ENCODE data around the gene FDPS. TPM values are rescaled to one million over a fixed set of nuclear protein-coding genes. Genes with fewer than 3 reads are reported as not detected.

Gene FDPS
- total and polyA plus RNA-seq, 2 experiments from 2014 or later: 287 to 366 TPM

DNA sequence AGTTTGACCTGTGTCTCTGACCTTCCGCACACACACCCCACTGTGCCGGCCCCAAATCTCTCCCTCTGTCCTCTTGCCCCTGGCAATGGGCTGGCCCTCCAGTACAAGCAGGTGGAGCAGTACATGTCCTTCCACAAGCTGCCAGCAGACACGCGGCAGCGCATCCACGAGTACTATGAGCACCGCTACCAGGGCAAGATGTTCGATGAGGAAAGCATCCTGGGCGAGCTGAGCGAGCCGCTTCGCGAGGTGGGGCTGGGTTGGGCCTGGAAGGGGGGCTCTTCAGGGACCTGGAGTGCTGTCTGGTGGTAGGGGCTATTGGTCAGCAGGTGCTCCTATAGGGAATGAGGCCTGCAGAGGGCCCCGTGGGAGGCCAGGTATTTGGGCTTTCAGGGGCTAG is 23.6 kb upstream of the FDPS start:
- H3F3A ChIP-seq (replicated peaks; ENCODE audit: low read depth): no peaks in the 10 kb centered on the region

More for the DNA sequence above, 23.6 kb upstream of the FDPS start:
- Histone ChIP-seq H2AFZ (no peak overlapping the region), H3K4me3 (no peak overlapping the region), H3K4me2 (no peak overlapping the region), H3K27me3 (ENCODE audit: insufficient read depth) (no peaks in the 10 kb centered on the region), H3K4me1 (ENCODE audit: insufficient read depth) (no peaks in the 10 kb centered on the region), H3K27ac (ENCODE audit: low read depth) (no peak overlapping the region), H3K9me2 (ENCODE audit: insufficient read depth) (no peaks in the 10 kb centered on the region), H3K36me3 (ENCODE audit: insufficient read depth) (no peaks in the 10 kb centered on the region), H3K79me2 (replicated peaks; ENCODE audit: insufficient read depth) (no peaks in the 10 kb centered on the region), H4K20me1 (replicated peaks; ENCODE audit: insufficient read depth) (no peaks in the 10 kb centered on the region; the same call in 1 of the 2 replicates)
- Mint-ChIP-seq H3K36me3 (ENCODE audit: low read depth) (peaks cover 3% of the 10 kb centered on the region; the same call in 1 of the 3 replicates), H3K4me3 (no peak overlapping the region), H3K27ac (no peak overlapping the region), H3K27me3 (ENCODE audit: insufficient read depth, low read depth, poor library complexity) (peaks cover 7% of the 10 kb centered on the region), H3K9me3 (no peaks in the 10 kb centered on the region), H3K4me1 (no peaks in the 10 kb centered on the region; the same call in 1 of the 3 replicates)
- no peak for TF ChIP-seq EZH2phosphoT487 (IDR thresholded peaks at IDR 0.05; ENCODE audit: unreplicated experiment)
- TF ChIP-seq, protein P1, sequence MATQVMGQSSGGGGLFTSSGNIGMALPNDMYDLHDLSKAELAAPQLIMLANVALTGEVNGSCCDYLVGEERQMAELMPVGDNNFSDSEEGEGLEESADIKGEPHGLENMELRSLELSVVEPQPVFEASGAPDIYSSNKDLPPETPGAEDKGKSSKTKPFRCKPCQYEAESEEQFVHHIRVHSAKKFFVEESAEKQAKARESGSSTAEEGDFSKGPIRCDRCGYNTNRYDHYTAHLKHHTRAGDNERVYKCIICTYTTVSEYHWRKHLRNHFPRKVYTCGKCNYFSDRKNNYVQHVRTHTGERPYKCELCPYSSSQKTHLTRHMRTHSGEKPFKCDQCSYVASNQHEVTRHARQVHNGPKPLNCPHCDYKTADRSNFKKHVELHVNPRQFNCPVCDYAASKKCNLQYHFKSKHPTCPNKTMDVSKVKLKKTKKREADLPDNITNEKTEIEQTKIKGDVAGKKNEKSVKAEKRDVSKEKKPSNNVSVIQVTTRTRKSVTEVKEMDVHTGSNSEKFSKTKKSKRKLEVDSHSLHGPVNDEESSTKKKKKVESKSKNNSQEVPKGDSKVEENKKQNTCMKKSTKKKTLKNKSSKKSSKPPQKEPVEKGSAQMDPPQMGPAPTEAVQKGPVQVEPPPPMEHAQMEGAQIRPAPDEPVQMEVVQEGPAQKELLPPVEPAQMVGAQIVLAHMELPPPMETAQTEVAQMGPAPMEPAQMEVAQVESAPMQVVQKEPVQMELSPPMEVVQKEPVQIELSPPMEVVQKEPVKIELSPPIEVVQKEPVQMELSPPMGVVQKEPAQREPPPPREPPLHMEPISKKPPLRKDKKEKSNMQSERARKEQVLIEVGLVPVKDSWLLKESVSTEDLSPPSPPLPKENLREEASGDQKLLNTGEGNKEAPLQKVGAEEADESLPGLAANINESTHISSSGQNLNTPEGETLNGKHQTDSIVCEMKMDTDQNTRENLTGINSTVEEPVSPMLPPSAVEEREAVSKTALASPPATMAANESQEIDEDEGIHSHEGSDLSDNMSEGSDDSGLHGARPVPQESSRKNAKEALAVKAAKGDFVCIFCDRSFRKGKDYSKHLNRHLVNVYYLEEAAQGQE (IDR thresholded peaks at IDR 0.05; ENCODE audit: unreplicated experiment): no peak
- TF ChIP-seq POLR2AphosphoS5 (IDR thresholded peaks at IDR 0.05; ENCODE audit: low read depth): no peak
- TF ChIP-seq ZNF331 (CRISPR knock-in tag; IDR thresholded peaks at IDR 0.05; ENCODE audit: low read depth): no peak
- TF ChIP-seq ZNF114 (CRISPR knock-in tag; IDR thresholded peaks at IDR 0.05): no peak
- no peak for TF ChIP-seq STAT1 (IDR thresholded peaks at IDR 0.05; ENCODE audit: unreplicated experiment)
- no peak for TF ChIP-seq NANOG (IDR thresholded peaks at IDR 0.05; ENCODE audit: borderline replicate concordance)
- TF ChIP-seq EZH2 (IDR thresholded peaks at IDR 0.05; ENCODE audit: low read depth, unreplicated experiment): no peak
- TF ChIP-seq JUNB (IDR thresholded peaks at IDR 0.05; ENCODE audit: unreplicated experiment): no peak
- TF ChIP-seq, protein P2, sequence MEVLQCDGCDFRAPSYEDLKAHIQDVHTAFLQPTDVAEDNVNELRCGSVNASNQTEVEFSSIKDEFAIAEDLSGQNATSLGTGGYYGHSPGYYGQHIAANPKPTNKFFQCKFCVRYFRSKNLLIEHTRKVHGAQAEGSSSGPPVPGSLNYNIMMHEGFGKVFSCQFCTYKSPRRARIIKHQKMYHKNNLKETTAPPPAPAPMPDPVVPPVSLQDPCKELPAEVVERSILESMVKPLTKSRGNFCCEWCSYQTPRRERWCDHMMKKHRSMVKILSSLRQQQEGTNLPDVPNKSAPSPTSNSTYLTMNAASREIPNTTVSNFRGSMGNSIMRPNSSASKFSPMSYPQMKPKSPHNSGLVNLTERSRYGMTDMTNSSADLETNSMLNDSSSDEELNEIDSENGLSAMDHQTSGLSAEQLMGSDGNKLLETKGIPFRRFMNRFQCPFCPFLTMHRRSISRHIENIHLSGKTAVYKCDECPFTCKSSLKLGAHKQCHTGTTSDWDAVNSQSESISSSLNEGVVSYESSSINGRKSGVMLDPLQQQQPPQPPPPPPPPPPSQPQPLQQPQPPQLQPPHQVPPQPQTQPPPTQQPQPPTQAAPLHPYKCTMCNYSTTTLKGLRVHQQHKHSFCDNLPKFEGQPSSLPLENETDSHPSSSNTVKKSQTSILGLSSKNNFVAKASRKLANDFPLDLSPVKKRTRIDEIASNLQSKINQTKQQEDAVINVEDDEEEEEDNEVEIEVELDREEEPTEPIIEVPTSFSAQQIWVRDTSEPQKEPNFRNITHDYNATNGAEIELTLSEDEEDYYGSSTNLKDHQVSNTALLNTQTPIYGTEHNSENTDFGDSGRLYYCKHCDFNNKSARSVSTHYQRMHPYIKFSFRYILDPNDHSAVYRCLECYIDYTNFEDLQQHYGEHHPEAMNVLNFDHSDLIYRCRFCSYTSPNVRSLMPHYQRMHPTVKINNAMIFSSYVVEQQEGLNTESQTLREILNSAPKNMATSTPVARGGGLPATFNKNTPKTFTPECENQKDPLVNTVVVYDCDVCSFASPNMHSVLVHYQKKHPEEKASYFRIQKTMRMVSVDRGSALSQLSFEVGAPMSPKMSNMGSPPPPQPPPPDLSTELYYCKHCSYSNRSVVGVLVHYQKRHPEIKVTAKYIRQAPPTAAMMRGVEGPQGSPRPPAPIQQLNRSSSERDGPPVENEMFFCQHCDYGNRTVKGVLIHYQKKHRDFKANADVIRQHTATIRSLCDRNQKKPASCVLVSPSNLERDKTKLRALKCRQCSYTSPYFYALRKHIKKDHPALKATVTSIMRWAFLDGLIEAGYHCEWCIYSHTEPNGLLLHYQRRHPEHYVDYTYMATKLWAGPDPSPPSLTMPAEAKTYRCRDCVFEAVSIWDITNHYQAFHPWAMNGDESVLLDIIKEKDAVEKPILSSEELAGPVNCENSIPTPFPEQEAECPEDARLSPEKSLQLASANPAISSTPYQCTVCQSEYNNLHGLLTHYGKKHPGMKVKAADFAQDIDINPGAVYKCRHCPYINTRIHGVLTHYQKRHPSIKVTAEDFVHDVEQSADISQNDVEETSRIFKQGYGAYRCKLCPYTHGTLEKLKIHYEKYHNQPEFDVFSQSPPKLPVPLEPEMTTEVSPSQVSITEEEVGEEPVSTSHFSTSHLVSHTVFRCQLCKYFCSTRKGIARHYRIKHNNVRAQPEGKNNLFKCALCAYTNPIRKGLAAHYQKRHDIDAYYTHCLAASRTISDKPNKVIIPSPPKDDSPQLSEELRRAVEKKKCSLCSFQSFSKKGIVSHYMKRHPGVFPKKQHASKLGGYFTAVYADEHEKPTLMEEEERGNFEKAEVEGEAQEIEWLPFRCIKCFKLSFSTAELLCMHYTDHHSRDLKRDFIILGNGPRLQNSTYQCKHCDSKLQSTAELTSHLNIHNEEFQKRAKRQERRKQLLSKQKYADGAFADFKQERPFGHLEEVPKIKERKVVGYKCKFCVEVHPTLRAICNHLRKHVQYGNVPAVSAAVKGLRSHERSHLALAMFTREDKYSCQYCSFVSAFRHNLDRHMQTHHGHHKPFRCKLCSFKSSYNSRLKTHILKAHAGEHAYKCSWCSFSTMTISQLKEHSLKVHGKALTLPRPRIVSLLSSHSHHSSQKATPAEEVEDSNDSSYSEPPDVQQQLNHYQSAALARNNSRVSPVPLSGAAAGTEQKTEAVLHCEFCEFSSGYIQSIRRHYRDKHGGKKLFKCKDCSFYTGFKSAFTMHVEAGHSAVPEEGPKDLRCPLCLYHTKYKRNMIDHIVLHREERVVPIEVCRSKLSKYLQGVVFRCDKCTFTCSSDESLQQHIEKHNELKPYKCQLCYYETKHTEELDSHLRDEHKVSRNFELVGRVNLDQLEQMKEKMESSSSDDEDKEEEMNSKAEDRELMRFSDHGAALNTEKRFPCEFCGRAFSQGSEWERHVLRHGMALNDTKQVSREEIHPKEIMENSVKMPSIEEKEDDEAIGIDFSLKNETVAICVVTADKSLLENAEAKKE (CRISPR knock-in tag; IDR thresholded peaks at IDR 0.05): no peak
- TF ChIP-seq, protein P3, sequence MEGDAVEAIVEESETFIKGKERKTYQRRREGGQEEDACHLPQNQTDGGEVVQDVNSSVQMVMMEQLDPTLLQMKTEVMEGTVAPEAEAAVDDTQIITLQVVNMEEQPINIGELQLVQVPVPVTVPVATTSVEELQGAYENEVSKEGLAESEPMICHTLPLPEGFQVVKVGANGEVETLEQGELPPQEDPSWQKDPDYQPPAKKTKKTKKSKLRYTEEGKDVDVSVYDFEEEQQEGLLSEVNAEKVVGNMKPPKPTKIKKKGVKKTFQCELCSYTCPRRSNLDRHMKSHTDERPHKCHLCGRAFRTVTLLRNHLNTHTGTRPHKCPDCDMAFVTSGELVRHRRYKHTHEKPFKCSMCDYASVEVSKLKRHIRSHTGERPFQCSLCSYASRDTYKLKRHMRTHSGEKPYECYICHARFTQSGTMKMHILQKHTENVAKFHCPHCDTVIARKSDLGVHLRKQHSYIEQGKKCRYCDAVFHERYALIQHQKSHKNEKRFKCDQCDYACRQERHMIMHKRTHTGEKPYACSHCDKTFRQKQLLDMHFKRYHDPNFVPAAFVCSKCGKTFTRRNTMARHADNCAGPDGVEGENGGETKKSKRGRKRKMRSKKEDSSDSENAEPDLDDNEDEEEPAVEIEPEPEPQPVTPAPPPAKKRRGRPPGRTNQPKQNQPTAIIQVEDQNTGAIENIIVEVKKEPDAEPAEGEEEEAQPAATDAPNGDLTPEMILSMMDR (conservative IDR thresholded peaks at IDR 0.05; ENCODE audit: low read depth in 2 of 2): no peak
- TF ChIP-seq, protein P4, sequence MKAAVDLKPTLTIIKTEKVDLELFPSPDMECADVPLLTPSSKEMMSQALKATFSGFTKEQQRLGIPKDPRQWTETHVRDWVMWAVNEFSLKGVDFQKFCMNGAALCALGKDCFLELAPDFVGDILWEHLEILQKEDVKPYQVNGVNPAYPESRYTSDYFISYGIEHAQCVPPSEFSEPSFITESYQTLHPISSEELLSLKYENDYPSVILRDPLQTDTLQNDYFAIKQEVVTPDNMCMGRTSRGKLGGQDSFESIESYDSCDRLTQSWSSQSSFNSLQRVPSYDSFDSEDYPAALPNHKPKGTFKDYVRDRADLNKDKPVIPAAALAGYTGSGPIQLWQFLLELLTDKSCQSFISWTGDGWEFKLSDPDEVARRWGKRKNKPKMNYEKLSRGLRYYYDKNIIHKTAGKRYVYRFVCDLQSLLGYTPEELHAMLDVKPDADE (IDR thresholded peaks at IDR 0.05): no peak
- no peak for TF ChIP-seq CREB1 (CRISPR knock-in tag; IDR thresholded peaks at IDR 0.05; ENCODE audit: low read depth)
- DNase-seq (ENCODE audit: low spot score) (no peak), ATAC-seq (no peak)

All from GM23338 (cell line).